ENCODE results near the gene UGT1A8. TPM values are rescaled to one million over a fixed set of nuclear protein-coding genes. Genes with fewer than 3 reads are reported as not detected.
A peak's percentile ranks its signal among the peaks of the same experiment; 100 is the strongest.

UGT1A8 gene
- total and polyA plus RNA-seq, 2 of the 4 experiments (the other 2 are of a cell fraction): not detected

GRCh38 chr2:233793465-233794127 is 176.2 kb downstream of the UGT1A8 start:
- in situ Hi-C loops (cut with MboI; ENCODE audit: low sequenced_read_pairs) (no loop called here), dilution Hi-C loops (cut with HindIII; ENCODE audit: low sequenced_read_pairs, unreplicated experiment) (no loop called here), intact Hi-C loops (cut with micrococcal nuclease) (no loop called here)
- Histone ChIP-seq H4K91ac (ENCODE audit: insufficient read depth, low read depth, low read length) (no peak overlapping the region), H2AFZ (replicated peaks; ENCODE audit: low read length, poor library complexity) (peak overlapping the region; percentile 26), H3K79me1 (ENCODE audit: low read depth in 1 of 2, low read length in 2 of 2) (no peaks in the 10 kb centered on the region), H3K27ac (ENCODE audit: insufficient read depth, low read length) (no peak overlapping the region), H3K4me1 (ENCODE audit: control insufficient read depth, insufficient read depth, low read length) (no peaks in the 10 kb centered on the region), H3K4ac (ENCODE audit: low read depth, low read length) (no peak overlapping the region), H3K9ac (ENCODE audit: low read depth, low read length) (no peak overlapping the region), H3K23ac (ENCODE audit: low read depth, low read length) (no peak overlapping the region), H4K20me1 (ENCODE audit: insufficient read depth, low read length) (no peaks in the 10 kb centered on the region), H3K9me3 (ENCODE audit: control insufficient read depth, insufficient read depth, low read length) (no peaks in the 10 kb centered on the region), H2AK5ac (ENCODE audit: low read depth, low read length) (no peak overlapping the region), H3K36me3 (ENCODE audit: control insufficient read depth, insufficient read depth, low read length) (no peaks in the 10 kb centered on the region), H3K4me2 (ENCODE audit: low read depth, low read length) (no peak overlapping the region), H4K5ac (ENCODE audit: low read depth, low read length) (no peak overlapping the region), H3K18ac (ENCODE audit: low read depth, low read length) (no peak overlapping the region), H2BK120ac (ENCODE audit: low read depth, low read length) (no peak overlapping the region), H3K56ac (ENCODE audit: extremely low read depth, insufficient read depth, low read length) (no peak overlapping the region), H3K4me3 (ENCODE audit: insufficient read depth, low read depth, low read length) (no peak overlapping the region), H4K8ac (ENCODE audit: low read depth in 2 of 2, low read length in 2 of 2) (no peak overlapping the region), H3K27me3 (ENCODE audit: control insufficient read depth, insufficient read depth, low read length) (peaks cover 10% of the 10 kb centered on the region), H2AK9ac (replicated peaks; ENCODE audit: low read depth, low read length, poor library complexity) (no peak overlapping the region), H3K14ac (replicated peaks; ENCODE audit: low read depth, low read length) (no peak overlapping the region), H2BK20ac (ENCODE audit: low read depth, low read length) (no peak overlapping the region), H2BK5ac (ENCODE audit: low read depth, low read length, poor library complexity, severe bottlenecking) (no peak overlapping the region), H3K9me1 (ENCODE audit: insufficient read depth, low read length) (no peaks in the 10 kb centered on the region), H2BK15ac (ENCODE audit: low read depth, low read length) (no peak overlapping the region)
- 71% methylated on average over 5 of the region's 18 CpGs; no CpG with 5 or more reads in 1 of the 2 experiments for WGBS, 2 experiments (ENCODE audit: extremely low coverage in 2 of 2, insufficient read length in 1 of 2)
- no TSS peak for BruUV-seq (replicated peaks)
- no peak for TF ChIP-seq CHD1 (IDR thresholded peaks at IDR 0.05; ENCODE audit: low read depth, low read length)
- no peak for TF ChIP-seq RFX5 (IDR thresholded peaks at IDR 0.05; ENCODE audit: low read depth, low read length)
- no peak for TF ChIP-seq MAZ (IDR thresholded peaks at IDR 0.05; ENCODE audit: borderline replicate concordance, low read depth, low read length)
- no peak for TF ChIP-seq RAD21 (IDR thresholded peaks at IDR 0.05; ENCODE audit: low read length)
- no peak for TF ChIP-seq MXI1 (IDR thresholded peaks at IDR 0.05; ENCODE audit: borderline replicate concordance, low read depth, low read length)
- TF ChIP-seq CEBPB (IDR thresholded peaks at IDR 0.05; ENCODE audit: low read depth, low read length): no peak
- no peak for TF ChIP-seq USF2 (IDR thresholded peaks at IDR 0.05; ENCODE audit: low read depth, low read length)
- TF ChIP-seq POLR2A (IDR thresholded peaks at IDR 0.05; ENCODE audit: low read depth, low read length): no peak
- TF ChIP-seq ELK1 (IDR thresholded peaks at IDR 0.05; ENCODE audit: borderline replicate concordance, low read depth, low read length): no peak
- no peak for TF ChIP-seq BHLHE40 (IDR thresholded peaks at IDR 0.05; ENCODE audit: low read depth, low read length)
- TF ChIP-seq MAFK (IDR thresholded peaks at IDR 0.05; ENCODE audit: low read depth, low read length): no peak
- TF ChIP-seq CTCF (conservative IDR thresholded peaks at IDR 0.05; ENCODE audit: low read depth, low read length): no peak
- no peak for TF ChIP-seq SMC3 (IDR thresholded peaks at IDR 0.05; ENCODE audit: low read depth, low read length)
- TF ChIP-seq FOS (IDR thresholded peaks at IDR 0.05; ENCODE audit: low read depth, low read length): no peak
- no peak for TF ChIP-seq RCOR1 (IDR thresholded peaks at IDR 0.05; ENCODE audit: insufficient replicate concordance, low read length)
- TF ChIP-seq NFE2L2 (IDR thresholded peaks at IDR 0.05; ENCODE audit: low read depth, low read length): no peak
- DNase-seq: no peak
- ATAC-seq (ENCODE audit: low read depth): no peak
- ChIA-PET POLR2A (ENCODE audit: unreplicated experiment) (no interaction called here), CTCF (no interaction called here)

Data from IMR-90 (cell line).